Uterus (tissue), 2 donors: ENCODE results near the gene COL19A1.

Experiments
- POLR2A ChIP-seq, 2 donors: fragments of 450-650 bp; IDR thresholded peaks; one replicate each; pipeline ENCODE4 v1.6.1; 2016; ENCODE audit warnings: antibody characterized with exemption in 2 of 2, mild to moderate bottlenecking in 1 of 2, moderate library complexity in 1 of 2
- TF ChIP-seq, protein P1 (sequence below), 4 experiments: fragments of 200-600 bp in 2 of 4; fragments of 450-650 bp in 2 of 4; sonication (generic) in 2 of 4; IDR thresholded peaks; one replicate each; pipeline ENCODE4 v1.5.1; 2016 to 2019; ENCODE audit warnings: antibody characterized with exemption in 4 of 4, mild to moderate bottlenecking in 2 of 4, moderate library complexity in 1 of 4

DNA sequence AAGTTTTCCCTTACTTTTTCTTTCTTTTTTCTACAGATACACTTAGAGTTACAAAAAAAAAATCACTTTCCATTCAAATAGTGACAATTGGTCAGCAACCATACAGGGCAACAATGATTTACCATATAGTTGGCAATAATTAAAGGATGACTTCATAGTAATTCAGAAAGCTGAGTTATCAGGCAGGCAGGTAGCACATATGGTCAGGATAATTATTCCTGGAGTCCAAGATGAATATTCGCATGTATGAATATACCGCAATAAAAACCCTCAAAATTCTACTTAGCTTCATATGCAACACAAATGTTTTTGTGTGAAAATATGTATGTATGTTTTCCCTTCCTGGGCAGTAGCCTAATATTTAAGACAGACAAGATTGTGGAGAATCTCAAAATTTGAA lies 34.5 kb downstream of the COL19A1 start:
- TF ChIP-seq, protein P1, sequence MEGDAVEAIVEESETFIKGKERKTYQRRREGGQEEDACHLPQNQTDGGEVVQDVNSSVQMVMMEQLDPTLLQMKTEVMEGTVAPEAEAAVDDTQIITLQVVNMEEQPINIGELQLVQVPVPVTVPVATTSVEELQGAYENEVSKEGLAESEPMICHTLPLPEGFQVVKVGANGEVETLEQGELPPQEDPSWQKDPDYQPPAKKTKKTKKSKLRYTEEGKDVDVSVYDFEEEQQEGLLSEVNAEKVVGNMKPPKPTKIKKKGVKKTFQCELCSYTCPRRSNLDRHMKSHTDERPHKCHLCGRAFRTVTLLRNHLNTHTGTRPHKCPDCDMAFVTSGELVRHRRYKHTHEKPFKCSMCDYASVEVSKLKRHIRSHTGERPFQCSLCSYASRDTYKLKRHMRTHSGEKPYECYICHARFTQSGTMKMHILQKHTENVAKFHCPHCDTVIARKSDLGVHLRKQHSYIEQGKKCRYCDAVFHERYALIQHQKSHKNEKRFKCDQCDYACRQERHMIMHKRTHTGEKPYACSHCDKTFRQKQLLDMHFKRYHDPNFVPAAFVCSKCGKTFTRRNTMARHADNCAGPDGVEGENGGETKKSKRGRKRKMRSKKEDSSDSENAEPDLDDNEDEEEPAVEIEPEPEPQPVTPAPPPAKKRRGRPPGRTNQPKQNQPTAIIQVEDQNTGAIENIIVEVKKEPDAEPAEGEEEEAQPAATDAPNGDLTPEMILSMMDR (IDR thresholded peaks at IDR 0.05) = no peak
- TF ChIP-seq POLR2A (IDR thresholded peaks at IDR 0.05) = no peak
